Activated naive CD4-positive, alpha-beta T cell treated with anti-CD3 and anti-CD28 coated beads, Interleukin-2, amount 50 U/mL, for 16 hours (primary cell): ENCODE measurements around the gene KLK15.
"Not testable (repeated sequence)": the region's sequence is repeated elsewhere in the genome, so short reads cannot be mapped to it uniquely, and the experiment has no call there.

ENCODE experiments used
- DNase-seq: peaks from one replicate; pipeline ENCODE4 v3.0.0-alpha.2; 2020

Gene KLK15

GRCh38 chr19:50794876-50795663 lies 38.3 kb downstream of the KLK15 start:
- no peak for DNase-seq

- DNase-seq: no peak
Observed at GRCh38 chr19:50794074-50794875, 39.1 kb downstream of the KLK15 start.

GRCh38 chr19:50793558-50794065 lies 39.8 kb downstream of the KLK15 start:
- DNase-seq: no peak

- no peak for DNase-seq
Observed at GRCh38 chr19:50792272-50793250, 40.8 kb downstream of the KLK15 start.

- no peak for DNase-seq
Observed at GRCh38 chr19:50791594-50792271, 41.6 kb downstream of the KLK15 start.

- no peak for DNase-seq
Observed at GRCh38 chr19:50790922-50791467, 42.4 kb downstream of the KLK15 start.

GRCh38 chr19:50790396-50790795 lies 43.0 kb downstream of the KLK15 start, which contains the start of gene ACP4:
ACP4 (plus strand) TSS chr19:50790415; CDS start chr19:50790415, 0 bp downstream.
- no peak for DNase-seq

GRCh38 chr19:50785329-50785728 lies 48.0 kb downstream of the KLK15 start:
- no peak for DNase-seq

- DNase-seq: no peak
Observed at GRCh38 chr19:50784710-50785109, 48.7 kb downstream of the KLK15 start.

GRCh38 chr19:50783848-50784152 lies 49.6 kb downstream of the KLK15 start:
- DNase-seq: not testable (repeated sequence)

GRCh38 chr19:50780753-50781435 lies 52.5 kb downstream of the KLK15 start:
- DNase-seq: no peak

GRCh38 chr19:50779504-50780457 lies 53.6 kb downstream of the KLK15 start:
- no peak for DNase-seq

- no peak for DNase-seq
Observed at GRCh38 chr19:50778906-50779430, 54.4 kb downstream of the KLK15 start.

- no peak for DNase-seq
Observed at GRCh38 chr19:50777830-50778303, 55.5 kb downstream of the KLK15 start.

- no peak for DNase-seq
Observed at GRCh38 chr19:50777261-50777660, 56.1 kb downstream of the KLK15 start.

- DNase-seq: no peak
Observed at GRCh38 chr19:50776131-50776530, 57.2 kb downstream of the KLK15 start.
